Effector CD8-positive, alpha-beta T cell (primary cell): ENCODE results near the gene MSL3B.

Experiments used
- DNase-seq: peaks from one replicate; lab custom pipeline; 2025; lab: John Stamatoyannopoulos, UW

MSL3B gene

DNA sequence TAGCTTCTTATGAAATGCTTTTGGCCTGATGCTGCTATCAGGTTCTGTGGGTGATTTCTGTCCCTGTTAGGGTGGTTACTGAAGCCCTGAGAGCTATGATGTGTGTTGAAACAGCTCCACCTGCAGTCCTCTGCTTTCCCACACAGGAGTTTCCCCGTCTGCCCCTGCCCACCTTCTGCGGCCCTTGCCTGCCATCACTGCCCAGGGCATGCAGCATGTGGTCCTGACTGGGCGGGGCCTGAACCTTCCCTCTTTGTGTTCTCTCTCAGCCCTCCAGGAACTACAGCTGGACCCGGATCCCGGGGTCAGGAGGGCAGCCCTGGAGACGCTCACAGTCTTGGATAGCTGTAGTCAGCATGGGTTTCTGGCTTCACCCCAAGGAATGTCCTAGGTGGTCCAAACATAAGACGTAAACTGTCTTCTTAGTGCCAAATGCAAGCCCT lies 35.3 kb downstream of the MSL3B start:
- DNase-seq = no peak

DNA sequence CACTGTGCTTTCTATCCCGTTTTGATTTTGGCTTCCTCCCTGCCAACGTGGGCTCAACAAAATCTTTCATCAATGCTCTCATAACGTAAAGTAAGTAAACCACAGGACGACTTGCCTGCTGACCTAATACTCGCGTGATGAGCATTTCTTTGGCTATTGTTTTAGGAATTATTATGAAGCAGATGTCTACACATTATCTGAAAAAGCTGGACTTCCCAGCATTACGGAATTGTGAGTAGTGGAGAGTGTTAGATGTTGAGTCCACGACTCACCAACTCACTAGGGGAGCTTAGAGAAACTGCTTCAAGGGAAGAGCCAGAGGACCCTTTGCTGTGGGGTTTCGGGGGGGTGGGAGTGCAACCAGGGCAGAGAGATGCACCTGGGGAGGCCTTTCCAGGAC lies 35.8 kb downstream of the MSL3B start:
- no peak for DNase-seq

- no peak for DNase-seq
Measured at GRCh38 chr2:233831861-233832260, 36.3 kb downstream of the MSL3B start.

GRCh38 chr2:233831011-233831721 lies 37.0 kb downstream of the MSL3B start:
- no peak for DNase-seq

DNA sequence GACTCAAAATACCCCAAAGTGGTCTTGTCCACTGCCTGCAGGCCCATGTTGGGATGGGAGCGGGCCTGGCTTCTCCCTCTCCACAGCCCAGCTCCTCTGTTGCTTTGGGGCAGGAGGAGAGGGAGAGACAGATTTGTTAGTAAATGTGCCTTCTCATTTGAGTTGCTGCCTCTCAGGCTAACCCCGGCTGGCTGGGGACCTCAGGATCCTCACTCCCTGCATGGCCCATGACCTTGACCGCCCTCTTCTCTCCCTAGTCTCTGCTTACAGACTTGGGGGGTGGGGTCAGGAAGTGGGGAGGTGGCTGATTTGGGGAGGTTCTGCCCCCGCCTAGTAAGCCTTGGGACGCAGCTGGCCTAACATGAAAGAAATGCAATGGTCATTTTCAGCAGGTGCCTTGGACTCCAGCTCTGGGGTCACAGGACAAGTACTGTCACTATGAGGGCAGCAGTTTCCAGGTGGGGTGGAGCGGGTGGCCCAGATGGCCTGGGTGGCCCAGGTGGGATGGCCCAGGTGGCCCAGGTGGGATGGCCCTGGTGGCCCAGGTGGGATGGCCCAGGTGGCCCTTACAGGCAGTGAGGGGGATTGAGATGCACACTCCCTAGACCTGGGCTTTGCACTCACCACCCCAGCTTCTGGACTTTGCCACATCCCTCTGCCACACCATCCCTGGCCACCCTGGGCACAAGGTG lies 37.9 kb downstream of the MSL3B start:
- no peak for DNase-seq

DNA sequence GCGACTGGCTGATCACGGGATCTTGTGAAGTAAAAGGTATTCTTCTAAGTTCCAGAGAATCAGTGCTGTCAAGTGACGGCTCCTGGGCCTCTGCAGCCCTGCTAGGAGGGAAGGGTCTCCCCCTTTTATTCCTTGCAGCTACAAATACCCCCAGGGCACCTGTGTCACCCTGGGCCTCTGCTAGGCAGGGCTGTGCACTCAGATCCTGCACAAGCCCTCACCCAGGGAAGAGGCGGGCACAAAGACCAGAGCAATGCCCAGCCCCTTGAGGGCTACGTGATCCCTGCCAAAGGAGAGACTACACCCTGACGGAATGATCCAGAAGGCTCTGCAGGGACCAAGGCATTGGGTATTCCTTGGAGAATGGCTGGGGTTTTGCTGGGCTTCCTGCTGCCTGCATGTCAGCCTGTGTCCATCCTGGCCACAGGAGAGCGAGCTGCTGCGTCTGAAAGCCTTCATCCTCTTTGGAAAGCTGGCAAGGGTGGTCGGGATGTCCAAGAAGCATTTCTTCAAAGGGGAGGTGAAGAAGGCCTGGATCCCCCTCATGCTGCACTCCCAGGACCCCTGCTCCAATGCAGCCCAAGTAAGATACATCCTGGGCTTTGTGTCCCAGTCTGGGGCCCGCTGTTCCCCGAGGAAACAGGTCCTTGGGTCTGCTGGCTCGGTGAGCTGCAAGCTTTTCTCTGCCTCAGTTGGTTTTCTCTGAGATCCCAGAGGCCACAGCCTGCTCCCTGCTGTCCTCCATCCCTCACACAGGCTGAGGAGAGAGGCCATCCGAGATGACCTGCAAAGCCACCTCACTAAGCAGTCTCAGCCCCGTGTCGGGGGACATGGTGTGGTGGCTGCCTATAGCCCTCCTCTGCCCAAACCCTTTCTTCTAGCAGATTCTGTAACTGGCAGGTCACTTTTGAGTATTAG lies 38.7 kb downstream of the MSL3B start:
- DNase-seq = no peak

- DNase-seq = no peak
Measured at GRCh38 chr2:233828546-233829192, 39.5 kb downstream of the MSL3B start.

- no peak for DNase-seq
Measured at GRCh38 chr2:233824373-233824772, 43.8 kb downstream of the MSL3B start.

- DNase-seq = no peak
Measured at GRCh38 chr2:233823731-233824121, 44.5 kb downstream of the MSL3B start.

- DNase-seq = no peak
Measured at GRCh38 chr2:233822781-233823730, 45.1 kb downstream of the MSL3B start.

DNA sequence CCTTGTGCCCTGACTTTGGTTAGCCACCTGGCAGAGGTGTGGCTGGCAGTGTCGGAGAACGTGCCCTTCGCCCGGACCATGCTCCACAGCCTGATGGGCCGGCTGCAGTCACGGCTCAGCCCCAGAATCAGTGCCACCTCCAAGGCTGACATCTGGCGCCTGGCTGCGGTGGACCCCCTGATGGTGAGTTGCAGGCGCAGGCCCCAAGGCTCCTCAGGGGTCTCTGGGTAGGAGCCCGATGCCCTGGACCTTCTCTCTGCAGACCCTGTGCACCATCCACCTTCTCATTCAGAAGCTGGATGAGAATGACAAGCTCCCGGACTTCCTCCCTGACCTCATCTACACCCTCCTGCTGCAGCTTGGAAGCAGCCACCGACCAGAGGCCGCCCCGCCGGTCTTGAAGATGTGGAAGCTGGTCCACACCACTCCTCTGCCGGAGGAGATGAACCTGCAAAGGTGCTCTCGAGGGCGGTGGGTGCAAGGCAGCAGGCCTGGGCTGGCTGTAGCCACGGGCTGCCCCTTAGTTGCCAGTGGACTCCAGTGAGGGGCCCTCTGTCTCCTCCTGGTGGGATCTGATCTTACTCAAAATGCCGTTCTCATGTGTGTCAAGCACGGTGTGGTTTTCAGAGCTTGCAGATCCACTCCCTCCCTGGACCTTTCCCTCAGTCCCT lies 46.0 kb downstream of the MSL3B start:
- DNase-seq = no peak

DNA sequence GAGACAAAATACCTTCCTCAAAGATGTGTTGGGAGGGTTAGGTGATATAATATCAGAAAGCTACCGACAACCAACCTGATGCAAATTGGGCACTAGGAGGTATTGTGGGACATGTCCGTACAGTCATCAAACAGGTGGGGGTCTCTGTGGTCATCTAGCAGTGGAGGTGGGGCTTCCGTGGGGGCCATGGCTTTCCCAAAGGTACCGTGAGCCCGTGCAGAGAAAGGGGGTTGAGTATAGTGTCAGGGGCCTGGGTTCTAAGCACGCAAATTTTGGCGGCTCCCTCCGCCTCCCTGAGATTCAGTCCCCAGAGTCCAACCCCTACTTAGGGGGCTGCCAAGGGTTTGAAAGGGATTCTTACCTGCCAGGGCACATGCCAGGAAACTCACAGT lies 46.5 kb downstream of the MSL3B start:
- DNase-seq = no peak

DNA sequence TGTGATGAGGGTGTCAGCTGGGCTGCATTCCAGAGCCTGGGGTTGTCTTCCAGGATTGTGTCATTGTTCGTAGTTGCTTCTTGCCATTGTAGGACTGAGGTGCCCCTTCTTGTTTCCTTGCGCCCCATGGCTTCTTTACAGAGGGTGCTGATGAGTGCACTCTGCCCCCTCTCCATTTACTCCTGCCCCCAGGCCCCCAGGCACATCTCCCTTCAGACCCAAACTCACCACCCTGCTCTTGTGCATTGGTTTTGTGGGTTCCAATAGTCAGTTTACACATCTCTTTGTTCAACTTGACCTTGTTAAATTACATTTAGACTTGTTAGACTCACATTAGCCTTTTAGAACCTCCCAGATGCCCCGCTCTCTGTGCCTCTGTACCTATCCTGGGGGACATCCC lies 47.0 kb downstream of the MSL3B start:
- DNase-seq = no peak

- no peak for DNase-seq
Measured at GRCh38 chr2:233820774-233821105, 47.4 kb downstream of the MSL3B start.

DNA sequence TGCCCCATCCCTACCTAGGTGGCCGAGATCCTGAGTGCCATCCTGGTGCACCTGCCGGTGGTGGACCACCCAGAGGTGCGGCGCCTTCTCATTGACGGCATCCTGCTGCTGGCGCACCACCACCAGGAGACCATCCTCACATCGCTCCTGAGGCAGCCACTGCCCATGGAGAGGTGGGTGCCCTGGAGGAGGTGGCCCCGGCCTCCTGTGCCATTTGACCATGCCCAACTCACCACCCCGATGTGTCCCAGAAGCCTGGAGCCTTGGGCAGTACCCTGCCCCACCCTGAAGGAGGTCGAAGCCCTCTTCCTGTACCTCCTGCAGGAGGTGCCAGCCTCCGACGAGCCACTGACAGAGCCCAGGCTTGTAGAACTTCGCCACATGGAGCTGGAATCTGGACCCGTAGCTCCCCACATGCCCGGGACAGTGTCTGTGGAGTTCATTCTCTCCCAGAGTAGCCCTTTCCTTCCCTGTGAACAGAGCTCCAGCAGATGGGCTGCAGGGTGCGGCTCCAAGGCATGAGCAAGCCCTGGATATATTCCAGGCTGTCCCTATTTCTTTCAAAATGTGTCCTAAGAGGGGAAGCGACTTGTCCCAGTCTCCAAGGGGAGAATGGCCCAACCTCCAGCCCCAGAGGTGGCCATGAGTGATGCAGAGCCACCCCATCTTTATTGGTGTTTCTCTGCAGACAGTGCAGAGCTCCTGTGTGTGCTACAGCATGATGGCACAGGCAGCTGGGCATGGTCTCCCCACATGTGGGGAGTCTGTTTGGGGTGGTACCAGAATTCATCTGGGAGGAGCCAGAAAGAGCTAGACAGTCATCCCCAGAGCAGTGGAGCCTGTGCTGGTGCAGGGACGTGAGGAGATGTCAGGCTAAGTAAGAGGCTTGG lies 48.1 kb downstream of the MSL3B start:
- DNase-seq = no peak

- DNase-seq = no peak
Measured at GRCh38 chr2:233818639-233819621, 49.3 kb downstream of the MSL3B start.

GRCh38 chr2:233817995-233818638 lies 50.1 kb downstream of the MSL3B start:
- DNase-seq = no peak
